GM12865 (cell line): ENCODE results near the gene ZBTB20.

Experiments
- DNase-seq: peaks from one replicate; pipeline ENCODE4 v3.0.0; 2010; ENCODE audit warnings: low read depth
- H3K4me3 ChIP-seq: 2 replicates; pipeline ENCODE4 v1.5.1; 2011; ENCODE audit warnings: mild to moderate bottlenecking, low read depth, low read length, control low read depth
- CTCF ChIP-seq: IDR thresholded peaks from 2 replicates; pipeline ENCODE4 v1.5.1; 2011; ENCODE audit warnings: low read length, control low read depth, low read depth, inconsistent platforms; ENCODE audit not compliant: insufficient read depth; ENCODE audit errors: missing control alignments

Gene ZBTB20

GRCh38 chr3:114376516-114377185, 770.4 kb downstream of the ZBTB20 start:
- no peak for TF ChIP-seq CTCF
- H3K4me3 ChIP-seq, result no peak overlapping the region
- no peak for DNase-seq

DNA sequence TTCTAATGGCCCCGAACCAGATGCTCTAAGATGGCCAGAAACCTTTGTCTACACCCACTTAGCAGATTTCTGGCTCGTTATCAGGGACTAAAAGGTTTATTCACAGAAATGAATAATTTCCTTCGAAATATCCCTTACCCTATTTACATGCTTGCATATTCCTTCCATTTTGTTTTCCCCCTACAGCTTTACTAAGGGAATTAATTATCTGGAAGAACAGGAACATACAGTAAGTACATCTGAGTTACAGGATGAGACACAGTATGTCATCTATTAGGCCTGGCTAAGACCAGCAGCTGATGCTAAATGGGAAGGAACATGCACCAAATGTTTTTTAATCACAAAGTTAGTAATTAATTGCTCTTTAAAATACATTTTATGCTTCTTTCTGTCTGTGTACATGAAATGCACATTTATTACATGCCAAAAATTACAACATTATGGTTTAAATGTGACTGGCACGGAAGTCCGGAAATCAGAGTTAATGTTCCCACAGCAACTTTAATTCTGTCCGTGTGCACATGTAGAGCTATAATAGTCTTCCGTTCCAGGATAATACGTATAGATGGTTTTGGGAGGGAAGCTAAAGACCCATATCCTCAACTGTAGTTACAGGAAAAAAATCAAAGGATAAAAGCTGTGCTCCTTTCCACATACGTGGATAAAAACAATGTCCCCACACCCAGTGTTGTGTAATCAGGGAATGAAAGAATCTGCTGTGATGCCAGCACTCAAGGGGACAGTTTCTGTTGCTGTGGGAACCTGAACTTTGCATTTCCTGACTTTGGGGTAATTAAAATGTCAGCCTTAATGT, 771.3 kb downstream of the ZBTB20 start:
- no peak overlapping the region for H3K4me3 ChIP-seq
- TF ChIP-seq CTCF, result no peak
- DNase-seq, result no peak

DNA sequence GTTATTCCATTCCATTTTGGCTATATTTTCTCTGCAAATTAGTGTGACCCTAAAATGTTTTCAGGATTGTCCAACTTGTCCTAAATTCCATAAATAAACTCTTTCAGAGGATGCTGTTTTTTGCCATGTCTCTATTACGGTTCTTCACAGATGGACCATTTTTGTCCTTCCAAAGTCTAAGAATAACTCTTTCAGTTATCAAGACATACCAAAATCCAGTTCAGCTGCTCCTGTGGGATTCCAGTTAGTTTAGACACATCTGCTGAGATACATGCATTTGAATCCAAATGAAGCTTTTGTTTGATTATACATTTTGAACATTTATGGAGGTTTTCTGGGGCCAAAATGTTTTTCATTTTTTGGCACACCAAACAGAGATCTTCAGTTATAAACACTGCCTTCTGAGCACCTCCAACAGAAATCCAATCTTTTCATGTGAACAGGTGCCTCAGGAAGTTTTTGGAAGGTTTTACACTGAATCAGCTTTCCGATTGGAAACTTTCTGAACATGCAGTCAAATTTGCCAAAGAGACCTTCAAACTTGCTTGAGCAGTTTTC, 772.6 kb downstream of the ZBTB20 start:
- no peak for TF ChIP-seq CTCF
- no peak for DNase-seq
- H3K4me3 ChIP-seq, result no peak overlapping the region

DNA sequence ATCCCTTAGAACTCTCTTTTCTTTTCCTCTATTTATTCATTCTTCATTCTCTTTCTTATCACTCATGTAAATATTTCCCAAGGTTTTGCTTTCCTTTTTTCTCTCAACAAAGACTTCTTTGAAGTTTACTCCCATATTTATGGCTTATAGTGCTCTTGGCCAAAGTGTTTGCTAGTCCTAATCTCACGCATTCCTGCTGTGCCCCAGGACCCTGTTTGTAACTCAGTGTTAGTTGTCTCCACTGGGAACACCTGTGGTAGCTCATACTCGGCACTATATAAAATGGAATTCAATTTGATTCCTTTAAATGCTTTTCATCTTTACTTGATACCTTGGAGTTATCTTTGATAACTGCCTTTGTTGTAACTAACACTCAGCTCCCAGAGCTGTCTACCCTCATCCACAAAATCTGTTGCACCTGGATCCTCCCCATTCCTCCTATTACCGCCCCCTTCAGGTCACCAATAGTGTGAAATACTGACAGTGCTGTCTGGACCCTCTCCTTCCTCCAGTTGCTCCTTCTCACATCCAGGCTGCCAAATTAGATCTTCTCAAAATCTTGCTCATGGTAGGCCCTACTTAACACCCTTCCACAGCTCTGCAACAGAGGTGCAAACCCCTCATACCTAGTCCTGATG, 776.4 kb downstream of the ZBTB20 start:
- TF ChIP-seq CTCF, result peak; percentile 28
- no peak overlapping the region for H3K4me3 ChIP-seq
- no peak for DNase-seq

- no peak for DNase-seq
- TF ChIP-seq CTCF, result no peak
- no peak overlapping the region for H3K4me3 ChIP-seq
These were observed 781.2 kb downstream of the ZBTB20 start for GRCh38 chr3:114365909-114366308.

- DNase-seq, result no peak
- no peak overlapping the region for H3K4me3 ChIP-seq
- TF ChIP-seq CTCF, result no peak
These were observed 782.1 kb downstream of the ZBTB20 start for GRCh38 chr3:114364806-114365654.
